H9 (cell line): Measurements from ENCODE around the gene INSR. TPM values are rescaled to one million over a fixed set of nuclear protein-coding genes. Genes with fewer than 3 reads are reported as not detected.

Experiments
- DNase-seq: peaks from one replicate; pipeline ENCODE4 v3.0.0-alpha.2; 2017
- H2AFZ ChIP-seq: one replicate; pipeline ENCODE4 v1.6.1; 2013; ENCODE audit warnings: mild to moderate bottlenecking, low read length, control low read depth, moderate library complexity
- H2AK5ac ChIP-seq: 2 replicates; pipeline ENCODE4 v1.6.1; 2013; ENCODE audit warnings: low read length, control low read depth, mixed read lengths; ENCODE audit not compliant: insufficient read length
- H2BK120ac ChIP-seq: one replicate; pipeline ENCODE4 v1.6.1; 2013; ENCODE audit warnings: low read depth, mild to moderate bottlenecking, low read length, control low read depth, inconsistent platforms; ENCODE audit not compliant: poor library complexity, severe bottlenecking
- H2BK12ac ChIP-seq: 2 replicates; pipeline ENCODE4 v1.6.1; 2013; ENCODE audit warnings: low read length, control low read depth, mixed read lengths, low read depth; ENCODE audit not compliant: insufficient read length
- H2BK15ac ChIP-seq: 2 replicates; pipeline ENCODE4 v1.6.1; 2013; ENCODE audit warnings: low read depth, low read length, control low read depth
- H2BK20ac ChIP-seq: one replicate; pipeline ENCODE4 v1.6.1; 2013; ENCODE audit warnings: low read depth, mild to moderate bottlenecking, low read length, control low read depth, inconsistent platforms; ENCODE audit not compliant: poor library complexity, severe bottlenecking
- H2BK5ac ChIP-seq: 2 replicates; pipeline ENCODE4 v1.6.1; 2013; ENCODE audit warnings: low read length, control low read depth, mixed read lengths; ENCODE audit not compliant: insufficient read length
- H3K14ac ChIP-seq: 2 replicates; pipeline ENCODE4 v1.6.1; 2013; ENCODE audit warnings: low read length, control low read depth; ENCODE audit not compliant: insufficient read depth
- H3K18ac ChIP-seq: 2 replicates; pipeline ENCODE4 v1.6.1; 2013; ENCODE audit warnings: low read depth, mild to moderate bottlenecking, mixed read lengths, low read length, control low read depth; ENCODE audit not compliant: insufficient read length
- H3K23ac ChIP-seq: 2 replicates; pipeline ENCODE4 v1.6.1; 2013; ENCODE audit warnings: low read length, control low read depth, mixed read lengths, low read depth; ENCODE audit not compliant: insufficient read length
- H3K23me2 ChIP-seq: 2 replicates; pipeline ENCODE4 v1.6.1; 2013; ENCODE audit warnings: low read depth, mild to moderate bottlenecking, mixed read lengths, low read length, control low read depth; ENCODE audit not compliant: insufficient read length, poor library complexity, severe bottlenecking
- H3K27ac ChIP-seq: 2 replicates; pipeline ENCODE4 v1.5.1; 2013; ENCODE audit warnings: low read length, control low read depth, mixed read lengths, low read depth; ENCODE audit not compliant: insufficient read length
- H3K27me3 ChIP-seq: 2 replicates; pipeline ENCODE4 v1.6.1; 2013; ENCODE audit warnings: low read length, control low read depth, inconsistent platforms; ENCODE audit not compliant: insufficient read depth
- H3K4ac ChIP-seq: 2 replicates; pipeline ENCODE4 v1.6.1; 2013; ENCODE audit warnings: low read depth, mild to moderate bottlenecking, control low read depth, inconsistent platforms, low read length, moderate library complexity
- H3K4me1 ChIP-seq: 2 replicates; pipeline ENCODE4 v1.6.1; 2013; ENCODE audit warnings: low read length, control low read depth, inconsistent platforms; ENCODE audit not compliant: insufficient read depth
- H3K4me2 ChIP-seq: 2 replicates; pipeline ENCODE4 v1.6.1; 2013; ENCODE audit warnings: low read length, control low read depth, mixed read lengths; ENCODE audit not compliant: insufficient read length, insufficient read depth
- H3K56ac ChIP-seq: 2 replicates; pipeline ENCODE4 v1.6.1; 2013; ENCODE audit warnings: low read depth, mild to moderate bottlenecking, mixed read lengths, low read length, control low read depth; ENCODE audit not compliant: insufficient read length
- H3K79me1 ChIP-seq: 2 replicates; pipeline ENCODE4 v1.6.1; 2013; ENCODE audit warnings: low read depth, mild to moderate bottlenecking, moderate library complexity, low read length, control low read depth, inconsistent platforms; ENCODE audit not compliant: insufficient read depth, poor library complexity, severe bottlenecking
- H3K79me2 ChIP-seq: 2 replicates; pipeline ENCODE4 v1.6.1; 2013; ENCODE audit warnings: low read length, control low read depth, inconsistent platforms; ENCODE audit not compliant: insufficient read depth
- H3K9ac ChIP-seq: 2 replicates; pipeline ENCODE4 v1.6.1; 2013; ENCODE audit warnings: low read length, control low read depth, mixed read lengths; ENCODE audit not compliant: insufficient read length; ENCODE audit errors: extremely low read depth
- H3K9me3 ChIP-seq: one replicate; pipeline ENCODE4 v1.6.1; 2013; ENCODE audit warnings: low read depth, low read length, inconsistent platforms; ENCODE audit not compliant: control insufficient read depth
- H3T11ph ChIP-seq: one replicate; pipeline ENCODE4 v1.6.1; 2013; ENCODE audit warnings: mild to moderate bottlenecking, low read length, control low read depth, inconsistent platforms
- H4K20me1 ChIP-seq: one replicate; pipeline ENCODE4 v1.6.1; 2013; ENCODE audit not compliant: control insufficient read depth, insufficient read length, insufficient read depth
- H4K5ac ChIP-seq: 2 replicates; pipeline ENCODE4 v1.6.1; 2013; ENCODE audit warnings: low read depth, mild to moderate bottlenecking, mixed read lengths, low read length, control low read depth; ENCODE audit not compliant: insufficient read length
- H4K8ac ChIP-seq: replicated peaks from 2 replicates; pipeline ENCODE4 v1.6.1; 2013; ENCODE audit warnings: low read length, control low read depth, mixed read lengths, low read depth; ENCODE audit not compliant: insufficient read length
- H4K91ac ChIP-seq: 2 replicates; pipeline ENCODE4 v1.6.1; 2013; ENCODE audit warnings: low read depth, mild to moderate bottlenecking, moderate library complexity, mixed read lengths, low read length, control low read depth; ENCODE audit not compliant: insufficient read length
- H3K27ac Mint-ChIP-seq, 3 experiments: 2 replicates in 2 of 3; 3 replicates in 1 of 3; pipeline ENCODE4 v1.8.0; 2020 to 2021; ENCODE audit warnings: mixed read lengths in 3 of 3, mild to moderate bottlenecking in 1 of 3, moderate library complexity in 1 of 3
- H3K27me3 Mint-ChIP-seq: 2 replicates; pipeline ENCODE4 v1.8.0; 2021; ENCODE audit warnings: low read depth, mild to moderate bottlenecking, moderate library complexity, mixed read lengths
- H3K36me3 Mint-ChIP-seq, 3 experiments: 2 replicates in 2 of 3; 3 replicates in 1 of 3; pipeline ENCODE4 v1.8.0; 2020 to 2021; ENCODE audit warnings: low read depth in 3 of 3, mixed read lengths in 3 of 3; ENCODE audit not compliant: insufficient read depth in 1 of 3
- H3K4me1 Mint-ChIP-seq, 2 experiments: 2 replicates each; pipeline ENCODE4 v1.8.0; 2020; ENCODE audit warnings: mixed read lengths in 2 of 2
- H3K4me3 Mint-ChIP-seq, 2 experiments: 2 replicates in 1 of 2; 3 replicates in 1 of 2; pipeline ENCODE4 v1.8.0; 2020 to 2021; ENCODE audit warnings: mild to moderate bottlenecking in 2 of 2, mixed read lengths in 2 of 2, moderate library complexity in 1 of 2
- H3K9me3 Mint-ChIP-seq, 2 experiments: 2 replicates in 1 of 2; 3 replicates in 1 of 2; pipeline ENCODE4 v1.8.0; 2020; ENCODE audit warnings: mild to moderate bottlenecking in 2 of 2, mixed read lengths in 2 of 2, moderate library complexity in 1 of 2
- WGBS: extraction: QIAGEN DNeasy Blood & Tissue Kit; methylation state at CpG from one replicate; pipeline ENCODE4 v1.1.7; 2013; ENCODE audit warnings: missing lambda C conversion rate, low lambda C conversion rate, mixed read lengths; ENCODE audit not compliant: insufficient read length; ENCODE audit errors: extremely low coverage; 5-methylcytosine and 5-hydroxymethylcytosine counted together
- total RNA-seq: library from RNA; stranded (reverse); gene quantifications from 2 replicates; pipeline ENCODE4 v1.2.1, GENCODE V29; 2021
- TF ChIP-seq, protein P1 (sequence below): fragments of 200-600 bp; sonication (generic); conservative IDR thresholded peaks from 3 replicates; pipeline ENCODE4 v1.8.0; 2021; ENCODE audit warnings: antibody characterized with exemption, mild to moderate bottlenecking

Gene INSR
- total RNA-seq, 1 experiment from 2014 or later = 39.8 TPM

DNA sequence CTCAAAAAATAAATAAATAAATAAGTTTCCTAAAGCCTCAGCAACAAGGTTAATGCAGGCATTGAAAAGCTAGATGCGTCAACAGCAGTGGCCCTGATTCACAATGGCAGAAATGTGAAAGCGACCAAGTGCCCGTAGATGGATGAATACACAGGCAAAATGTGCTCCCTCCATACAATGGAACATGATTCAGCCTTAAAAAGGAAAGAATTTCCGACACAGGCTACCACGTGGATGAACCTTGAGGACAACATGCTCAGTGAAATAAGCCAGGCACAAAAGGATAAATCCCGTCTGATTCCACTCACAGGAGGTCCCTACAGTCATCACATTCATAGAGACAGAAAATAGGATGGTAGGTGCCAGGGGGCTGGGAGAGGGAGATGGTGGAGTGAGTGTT, 31.7 kb downstream of the INSR start:
- Histone ChIP-seq H3K79me2 (peaks cover 2% of the 10 kb centered on the region; the same call in 1 of the 2 replicates), H3K27me3 (no peaks in the 10 kb centered on the region), H2BK120ac (no peak overlapping the region), H3T11ph (no peak overlapping the region), H2BK5ac (no peak overlapping the region), H3K79me1 (peaks cover 4% of the 10 kb centered on the region), H2AFZ (no peak overlapping the region), H3K18ac (no peak overlapping the region), H4K5ac (no peak overlapping the region), H3K27ac (no peak overlapping the region), H4K8ac (no peak overlapping the region), H3K4me1 (no peaks in the 10 kb centered on the region), H2BK12ac (no peak overlapping the region), H3K4me2 (no peak overlapping the region), H3K9me3 (no peaks in the 10 kb centered on the region), H3K23me2 (no peaks in the 10 kb centered on the region), H3K56ac (no peak overlapping the region), H3K23ac (no peak overlapping the region), H2BK15ac (no peak overlapping the region), H4K91ac (no peak overlapping the region), H2BK20ac (no peak overlapping the region), H3K4ac (no peak overlapping the region), H2AK5ac (no peak overlapping the region), H3K9ac (no peak overlapping the region), H4K20me1 (no peaks in the 10 kb centered on the region), H3K14ac (no peak overlapping the region)
- TF ChIP-seq, protein P1, sequence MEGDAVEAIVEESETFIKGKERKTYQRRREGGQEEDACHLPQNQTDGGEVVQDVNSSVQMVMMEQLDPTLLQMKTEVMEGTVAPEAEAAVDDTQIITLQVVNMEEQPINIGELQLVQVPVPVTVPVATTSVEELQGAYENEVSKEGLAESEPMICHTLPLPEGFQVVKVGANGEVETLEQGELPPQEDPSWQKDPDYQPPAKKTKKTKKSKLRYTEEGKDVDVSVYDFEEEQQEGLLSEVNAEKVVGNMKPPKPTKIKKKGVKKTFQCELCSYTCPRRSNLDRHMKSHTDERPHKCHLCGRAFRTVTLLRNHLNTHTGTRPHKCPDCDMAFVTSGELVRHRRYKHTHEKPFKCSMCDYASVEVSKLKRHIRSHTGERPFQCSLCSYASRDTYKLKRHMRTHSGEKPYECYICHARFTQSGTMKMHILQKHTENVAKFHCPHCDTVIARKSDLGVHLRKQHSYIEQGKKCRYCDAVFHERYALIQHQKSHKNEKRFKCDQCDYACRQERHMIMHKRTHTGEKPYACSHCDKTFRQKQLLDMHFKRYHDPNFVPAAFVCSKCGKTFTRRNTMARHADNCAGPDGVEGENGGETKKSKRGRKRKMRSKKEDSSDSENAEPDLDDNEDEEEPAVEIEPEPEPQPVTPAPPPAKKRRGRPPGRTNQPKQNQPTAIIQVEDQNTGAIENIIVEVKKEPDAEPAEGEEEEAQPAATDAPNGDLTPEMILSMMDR = no peak
- Mint-ChIP-seq H3K36me3 (peaks cover 12 to 22% (median 17%) of the 10 kb centered on the region in 3 experiments; a peak in 6 of 7 replicates), H3K27me3 (no peaks in the 10 kb centered on the region), H3K4me1 (peaks cover 0 to 11% of the 10 kb centered on the region in 2 experiments; a peak in 3 of 4 replicates), H3K9me3 (no peaks in the 10 kb centered on the region), H3K4me3 (no peak overlapping the region), H3K27ac (peak overlapping the region in 2 of 3 experiments; percentile 4 to 46; a peak in 3 of 7 replicates)
- DNase-seq = no peak
- WGBS = no CpG with 5 or more reads among the region's 6 CpGs
